ENCODE data around the gene DCAF7.

Gene DCAF7

DNA sequence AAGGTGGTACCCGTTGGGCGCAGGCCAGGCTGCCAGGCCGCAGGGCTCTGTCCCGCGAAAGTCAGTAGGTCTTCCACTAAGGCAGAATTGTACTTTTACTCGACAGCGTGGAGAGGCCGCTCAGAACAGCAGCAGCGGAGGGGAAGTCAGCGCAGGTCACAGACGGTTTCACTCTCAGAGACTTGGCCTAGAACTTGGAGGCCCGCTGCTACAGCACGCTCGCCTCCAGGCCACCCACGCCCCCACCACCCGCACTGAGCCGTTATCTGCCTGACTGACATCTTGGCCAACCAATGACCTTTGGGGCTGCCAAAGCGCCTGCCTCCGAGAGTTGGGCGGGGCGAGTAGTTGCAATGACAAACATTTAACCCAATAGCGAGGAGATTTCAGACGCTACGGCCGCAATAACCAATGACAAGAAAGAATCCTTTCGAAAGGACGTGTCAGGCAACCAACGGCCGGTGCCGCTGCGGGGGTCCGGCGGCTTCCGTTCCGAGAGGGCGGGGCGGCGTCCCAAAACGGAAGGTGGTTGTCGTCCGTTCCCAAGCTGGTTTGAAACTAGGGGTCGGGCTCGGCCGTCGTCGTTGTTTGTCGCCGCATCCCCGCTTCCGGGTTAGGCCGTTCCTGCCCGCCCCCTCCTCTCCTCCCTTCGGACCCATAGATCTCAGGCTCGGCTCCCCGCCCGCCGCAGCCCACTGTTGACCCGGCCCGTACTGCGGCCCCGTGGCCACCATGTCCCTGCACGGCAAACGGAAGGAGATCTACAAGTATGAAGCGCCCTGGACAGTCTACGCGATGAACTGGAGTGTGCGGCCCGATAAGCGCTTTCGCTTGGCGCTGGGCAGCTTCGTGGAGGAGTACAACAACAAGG lies at the start of gene DCAF7:
Gene DCAF7, plus strand, starts transcription at position 532 of the 871 bp plus-strand sequence. Its CDS starts 201 bp downstream, at position 733.
- DNase-seq = peak; percentile 92

DNA sequence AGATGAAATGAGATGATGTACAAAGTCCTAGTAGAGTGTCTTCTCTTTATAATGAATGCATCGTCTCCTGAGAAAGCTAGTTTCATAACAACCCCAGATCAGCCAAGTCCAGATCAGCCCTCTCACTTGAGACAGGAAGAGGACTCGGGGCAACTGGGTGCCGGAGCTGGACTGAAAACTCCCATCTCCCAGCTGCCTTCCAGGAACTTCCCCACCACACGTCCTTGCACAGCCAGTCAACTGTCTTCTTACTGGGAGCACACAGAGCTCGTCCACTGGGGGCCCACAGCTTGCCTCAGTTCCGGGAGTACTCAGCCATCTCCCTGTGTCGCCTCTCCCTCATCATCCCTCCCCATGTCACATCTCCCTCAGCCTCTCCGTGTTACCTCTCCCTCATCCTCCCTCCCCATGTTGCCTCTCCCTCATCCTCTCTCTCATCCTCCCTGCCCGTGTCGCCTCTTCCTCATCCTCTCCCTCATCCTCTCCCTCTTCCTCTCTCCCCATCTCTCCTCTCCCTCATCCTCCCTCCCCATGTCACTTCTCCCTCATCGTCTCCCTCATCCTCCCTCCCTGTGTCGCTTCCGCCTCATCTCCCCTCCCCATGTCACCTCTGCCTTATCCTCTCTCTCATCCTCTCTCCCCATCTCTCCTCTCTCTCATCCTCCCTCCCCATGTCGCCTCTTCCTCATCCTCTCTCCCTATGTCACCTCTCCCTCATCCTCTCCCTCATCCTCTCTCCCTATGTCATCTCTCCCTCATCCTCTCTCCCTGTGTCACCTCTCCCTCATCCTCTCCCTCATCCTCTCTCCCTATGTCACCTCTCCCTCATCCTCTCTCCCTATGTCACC lies 49.5 kb upstream of the DCAF7 start:
- DNase-seq = no peak

DNA sequence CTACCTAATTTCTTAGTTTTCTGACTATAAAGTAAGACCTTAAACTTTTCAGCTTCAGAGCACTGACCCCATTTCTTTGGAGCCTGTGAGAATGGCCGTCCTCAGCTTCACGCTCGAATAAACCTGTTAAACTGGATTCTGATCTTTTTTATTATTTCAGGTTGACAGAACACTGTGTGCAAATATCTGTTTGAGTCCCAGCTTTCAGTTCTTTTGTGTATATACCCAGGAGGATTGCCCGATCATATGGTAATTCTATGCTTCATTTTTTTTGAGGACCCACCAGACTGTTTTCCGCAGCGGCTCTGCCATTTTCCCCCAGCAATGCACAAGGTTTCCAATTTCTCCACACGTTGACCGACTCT lies 47.0 kb upstream of the DCAF7 start:
- DNase-seq = no peak

DNA sequence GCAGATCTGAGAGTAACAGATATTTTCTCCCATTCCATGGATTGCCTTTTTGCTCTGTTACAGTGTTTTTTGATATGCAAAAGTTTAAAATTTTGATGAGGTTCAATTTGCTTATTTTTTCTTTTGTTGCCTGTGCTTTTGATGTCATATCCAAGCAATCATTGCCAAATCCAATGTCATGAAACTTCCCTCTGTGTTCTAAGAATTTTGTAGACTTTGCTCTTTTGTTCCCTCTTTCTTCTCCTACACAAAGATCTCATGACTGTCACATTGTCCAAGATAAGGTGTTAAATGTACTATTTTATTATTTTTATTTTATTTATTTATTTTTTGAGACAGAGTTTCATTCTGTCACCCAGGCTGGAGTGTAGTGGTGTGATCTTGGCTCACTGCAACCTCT lies 46.0 kb upstream of the DCAF7 start:
- no peak for DNase-seq

- no peak for DNase-seq
These were observed 44.9 kb upstream of the DCAF7 start for GRCh38 chr17:63505341-63505740.

DNA sequence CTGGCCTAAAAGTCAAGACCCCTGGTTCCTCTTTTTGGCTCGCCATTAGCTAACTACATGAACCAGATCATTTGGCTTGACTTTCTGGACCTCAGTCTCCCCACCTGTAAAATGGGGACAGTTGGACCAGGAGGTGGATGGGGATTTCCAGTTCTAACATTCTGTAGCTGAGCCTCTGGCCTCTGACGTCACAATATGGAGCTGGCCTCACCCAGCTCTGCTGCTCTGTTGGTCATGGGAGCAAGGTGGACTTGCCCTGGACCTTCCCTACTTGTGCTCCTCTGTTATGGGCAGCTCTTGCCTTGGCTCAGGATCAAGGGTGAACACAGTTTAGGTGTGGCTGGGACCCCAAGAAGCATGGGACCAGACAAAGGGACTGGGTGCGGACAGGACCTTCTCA lies 43.6 kb upstream of the DCAF7 start:
- DNase-seq = no peak

- DNase-seq = no peak
These were observed 38.9 kb upstream of the DCAF7 start for GRCh38 chr17:63511331-63511730.

GRCh38 chr17:63512388-63512787 lies 37.9 kb upstream of the DCAF7 start:
- no peak for DNase-seq

DNA sequence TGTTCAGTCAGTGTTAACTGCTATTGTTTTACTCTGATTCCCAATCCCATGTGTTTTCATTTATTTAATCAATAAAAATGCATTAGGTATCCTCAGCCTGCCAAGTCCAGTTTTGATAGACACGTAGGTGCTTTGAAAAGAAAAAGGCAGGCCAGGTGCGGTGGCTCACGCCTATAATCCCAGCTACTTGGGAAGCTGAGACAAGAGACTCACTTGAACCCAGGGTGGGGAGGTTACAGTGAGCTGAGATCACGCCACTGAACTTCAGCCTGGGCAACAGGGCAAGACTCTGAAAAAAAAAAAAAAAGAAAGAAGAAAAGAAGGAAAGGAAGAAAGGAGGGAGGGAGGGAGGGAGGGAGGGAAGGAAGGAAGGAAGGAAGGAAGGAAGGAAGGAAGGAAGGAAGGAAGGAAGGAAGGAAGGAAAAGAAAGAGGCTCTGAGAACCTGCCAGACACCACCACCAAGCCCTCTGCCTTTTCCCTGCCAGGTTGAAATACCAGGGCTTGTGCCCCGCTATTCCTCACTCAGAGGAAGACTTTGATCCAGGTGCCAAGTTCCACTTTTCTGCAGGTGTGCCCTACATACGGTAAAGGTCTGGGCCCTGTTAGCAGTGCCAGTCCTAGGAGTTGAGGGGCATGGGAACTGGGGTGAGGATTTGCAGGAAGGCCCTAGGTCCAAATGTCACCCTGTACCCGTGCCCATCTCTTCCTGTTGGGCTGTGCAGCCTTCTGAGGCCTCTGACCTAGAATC lies 37.2 kb upstream of the DCAF7 start:
- DNase-seq = no peak

DNA sequence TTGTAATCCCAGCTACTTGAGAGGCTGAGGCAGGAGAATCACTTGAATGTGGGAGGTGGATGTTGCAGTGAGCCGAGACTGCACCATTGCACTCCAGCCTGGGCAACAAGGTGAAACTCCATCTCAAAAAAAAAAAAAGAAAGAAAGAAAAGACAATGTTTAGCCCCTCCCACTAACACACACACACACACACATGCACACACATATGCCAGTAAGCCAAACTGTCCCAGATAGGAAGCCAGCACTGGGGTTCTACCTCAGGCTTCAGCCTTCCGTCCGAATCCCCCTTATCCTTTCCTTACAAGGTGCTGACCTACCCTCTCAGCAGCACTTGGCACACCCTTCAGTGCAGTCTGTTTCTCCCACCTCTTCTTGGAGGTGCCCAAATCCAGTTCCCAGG lies 35.8 kb upstream of the DCAF7 start:
- no peak for DNase-seq

DNA sequence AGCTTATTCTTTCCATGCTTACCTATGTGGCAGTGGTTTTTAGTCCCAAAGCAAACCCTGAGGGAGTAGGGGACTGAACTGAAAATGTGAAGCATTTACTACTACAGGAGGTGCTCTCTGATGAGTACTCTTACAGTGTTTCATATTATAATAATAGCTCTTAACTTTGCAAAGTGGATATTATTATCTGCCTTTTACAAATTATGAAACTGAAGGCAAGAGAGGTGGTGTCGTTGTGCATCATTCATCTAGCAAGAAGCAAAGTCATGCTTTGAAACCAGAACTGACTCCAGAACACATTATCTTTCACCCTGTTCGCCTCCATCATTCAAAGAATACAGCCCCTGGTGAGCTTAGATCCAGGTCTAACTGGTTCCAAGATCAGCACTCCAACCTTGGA lies 35.3 kb upstream of the DCAF7 start:
- no peak for DNase-seq

DNA sequence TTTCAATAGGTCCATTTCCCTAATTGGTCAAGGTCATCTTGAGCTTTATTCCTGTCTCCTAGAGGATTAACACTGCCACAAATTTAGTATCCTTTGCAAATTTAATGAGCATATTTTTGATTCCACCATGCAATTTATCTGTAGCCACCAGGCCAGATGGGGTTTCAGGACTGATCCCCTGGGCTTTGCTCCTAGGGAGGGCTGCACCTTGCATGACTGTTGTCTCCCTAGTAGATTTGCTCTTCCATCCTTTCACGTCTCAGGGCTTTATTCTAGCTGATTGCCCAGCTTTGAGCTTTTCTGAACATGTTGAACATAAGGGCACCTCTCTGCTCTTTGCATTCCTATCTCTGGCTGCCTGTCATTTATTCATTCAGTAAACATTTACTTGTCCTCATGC lies 34.9 kb upstream of the DCAF7 start:
- DNase-seq = no peak

DNA sequence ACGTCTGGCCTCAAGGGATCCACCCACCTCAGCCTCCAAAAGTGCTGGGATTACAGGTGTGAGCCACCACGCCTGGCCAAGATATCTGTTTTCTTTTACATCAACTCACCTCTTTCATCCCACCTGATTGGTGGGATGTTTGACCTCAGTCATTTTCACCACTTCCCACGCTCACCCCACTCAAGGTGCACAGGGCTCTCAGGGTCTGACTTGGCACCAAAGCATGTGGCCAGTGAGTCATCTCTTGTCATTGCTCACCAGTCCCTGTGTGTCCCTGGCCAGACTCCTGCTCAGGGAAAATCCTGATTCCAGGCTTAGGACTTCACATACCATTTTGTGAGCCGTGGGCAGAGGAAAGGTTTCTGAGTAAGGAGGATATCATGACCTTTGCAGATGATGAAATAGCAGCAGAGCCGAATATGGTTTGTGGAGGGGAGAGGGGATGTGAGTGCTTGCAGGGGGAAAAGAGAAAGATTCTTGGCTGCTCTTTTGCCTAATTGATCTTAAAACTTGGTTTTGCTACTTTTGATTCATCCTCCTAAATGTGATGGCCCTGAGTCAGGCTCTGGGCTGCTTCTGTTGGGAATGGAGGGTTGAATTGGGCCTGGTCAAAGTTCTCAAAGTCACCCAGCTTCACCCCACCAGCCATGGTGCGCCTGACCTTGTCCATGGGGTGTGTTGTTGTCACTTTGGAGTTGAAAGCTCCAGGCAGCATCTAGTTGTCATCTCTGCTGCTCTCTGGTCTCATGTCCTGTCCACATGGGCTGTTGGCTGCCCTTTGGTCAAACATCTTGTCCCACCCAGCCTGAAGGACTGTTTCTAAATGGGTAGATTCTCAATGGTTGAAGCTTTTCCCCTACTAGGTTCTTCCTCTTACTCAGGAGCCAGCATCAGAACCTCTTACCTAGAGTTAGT lies 33.1 kb upstream of the DCAF7 start:
- no peak for DNase-seq

DNA sequence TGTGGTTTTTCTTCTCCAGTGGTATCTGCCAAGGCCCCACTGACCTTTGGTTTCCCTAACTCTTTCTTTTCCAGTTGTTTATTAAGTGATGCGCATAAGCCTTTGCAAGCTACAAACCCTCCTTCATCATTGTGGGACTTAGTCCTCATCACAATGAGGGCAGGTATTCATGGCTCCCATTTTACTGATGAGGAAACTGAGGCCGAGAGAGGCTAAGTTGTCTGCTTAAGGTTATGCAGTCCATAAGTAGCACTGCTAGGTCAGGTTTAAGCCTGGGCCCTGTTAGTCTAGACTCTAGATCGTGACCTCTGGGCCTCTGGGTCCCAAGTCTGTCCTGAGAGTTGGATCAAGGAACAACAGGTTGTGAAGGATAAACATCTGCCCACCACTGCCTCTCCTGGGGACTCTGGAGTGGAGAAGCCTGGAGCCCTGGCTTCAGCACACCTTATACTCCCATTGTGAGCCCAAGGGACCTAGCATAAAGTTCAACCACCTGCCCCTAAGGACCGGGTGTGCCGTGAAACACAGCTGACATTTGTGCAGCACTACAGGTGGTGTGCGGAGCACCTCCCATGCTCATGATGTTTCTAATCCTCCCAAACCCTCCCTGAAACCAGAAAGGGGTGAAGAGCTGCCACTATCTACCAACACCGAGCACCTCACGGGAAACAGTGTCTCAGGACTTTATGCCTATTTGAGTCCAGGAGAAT lies 32.3 kb upstream of the DCAF7 start:
- no peak for DNase-seq

- DNase-seq = no peak
These were observed 31.0 kb upstream of the DCAF7 start for GRCh38 chr17:63519116-63519881.

GRCh38 chr17:63519972-63520882 lies 30.1 kb upstream of the DCAF7 start:
- DNase-seq = peak; percentile 90

- DNase-seq = no peak
These were observed 26.9 kb upstream of the DCAF7 start, which contains the start of gene KCNH6 for GRCh38 chr17:63523253-63523855. Gene KCNH6 (plus strand): TSS chr17:63523358. CDS start chr17:63523414, 56 bp downstream.

DNA sequence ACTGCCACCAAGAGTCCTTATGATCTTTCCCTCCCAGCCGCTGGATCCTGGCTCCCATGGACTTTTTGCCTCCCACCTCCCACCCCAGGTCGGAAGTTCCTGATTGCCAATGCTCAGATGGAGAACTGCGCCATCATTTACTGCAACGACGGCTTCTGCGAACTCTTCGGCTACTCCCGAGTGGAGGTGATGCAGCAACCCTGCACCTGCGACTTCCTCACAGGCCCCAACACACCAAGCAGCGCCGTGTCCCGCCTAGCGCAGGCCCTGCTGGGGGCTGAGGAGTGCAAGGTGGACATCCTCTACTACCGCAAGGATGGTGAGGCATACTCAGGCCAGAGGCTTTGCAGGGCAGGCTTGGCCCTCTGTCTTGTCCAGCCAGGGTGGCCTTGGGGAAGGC lies 26.2 kb upstream of the DCAF7 start:
- DNase-seq = no peak

Measured in NCI-H2029 treated with DMSO at 0.1 percent for 48 hours (cell line).